ENCODE measurements around the gene NEGR1.

NEGR1 gene

DNA sequence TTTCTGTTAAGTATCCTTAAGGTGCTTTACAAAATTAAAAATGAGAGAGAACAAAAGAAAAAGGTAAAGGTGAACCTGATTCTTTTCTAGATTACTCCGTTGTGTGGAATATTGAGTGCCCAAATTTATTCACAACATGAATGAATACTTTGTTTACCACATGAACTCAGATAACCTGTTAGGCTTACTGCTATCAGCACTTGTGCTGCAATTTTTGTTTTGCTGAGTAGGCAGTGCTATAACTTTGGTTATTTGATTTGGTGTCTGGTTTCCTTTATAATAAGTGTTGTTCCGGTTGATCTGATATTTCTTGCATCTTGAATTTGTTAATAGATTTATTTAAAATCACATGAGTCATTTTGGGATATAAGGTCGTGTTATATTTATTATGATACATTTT, 195.9 kb downstream of the NEGR1 start:
- TF ChIP-seq, protein P1, sequence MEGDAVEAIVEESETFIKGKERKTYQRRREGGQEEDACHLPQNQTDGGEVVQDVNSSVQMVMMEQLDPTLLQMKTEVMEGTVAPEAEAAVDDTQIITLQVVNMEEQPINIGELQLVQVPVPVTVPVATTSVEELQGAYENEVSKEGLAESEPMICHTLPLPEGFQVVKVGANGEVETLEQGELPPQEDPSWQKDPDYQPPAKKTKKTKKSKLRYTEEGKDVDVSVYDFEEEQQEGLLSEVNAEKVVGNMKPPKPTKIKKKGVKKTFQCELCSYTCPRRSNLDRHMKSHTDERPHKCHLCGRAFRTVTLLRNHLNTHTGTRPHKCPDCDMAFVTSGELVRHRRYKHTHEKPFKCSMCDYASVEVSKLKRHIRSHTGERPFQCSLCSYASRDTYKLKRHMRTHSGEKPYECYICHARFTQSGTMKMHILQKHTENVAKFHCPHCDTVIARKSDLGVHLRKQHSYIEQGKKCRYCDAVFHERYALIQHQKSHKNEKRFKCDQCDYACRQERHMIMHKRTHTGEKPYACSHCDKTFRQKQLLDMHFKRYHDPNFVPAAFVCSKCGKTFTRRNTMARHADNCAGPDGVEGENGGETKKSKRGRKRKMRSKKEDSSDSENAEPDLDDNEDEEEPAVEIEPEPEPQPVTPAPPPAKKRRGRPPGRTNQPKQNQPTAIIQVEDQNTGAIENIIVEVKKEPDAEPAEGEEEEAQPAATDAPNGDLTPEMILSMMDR (IDR thresholded peaks at IDR 0.05): no peak

DNA sequence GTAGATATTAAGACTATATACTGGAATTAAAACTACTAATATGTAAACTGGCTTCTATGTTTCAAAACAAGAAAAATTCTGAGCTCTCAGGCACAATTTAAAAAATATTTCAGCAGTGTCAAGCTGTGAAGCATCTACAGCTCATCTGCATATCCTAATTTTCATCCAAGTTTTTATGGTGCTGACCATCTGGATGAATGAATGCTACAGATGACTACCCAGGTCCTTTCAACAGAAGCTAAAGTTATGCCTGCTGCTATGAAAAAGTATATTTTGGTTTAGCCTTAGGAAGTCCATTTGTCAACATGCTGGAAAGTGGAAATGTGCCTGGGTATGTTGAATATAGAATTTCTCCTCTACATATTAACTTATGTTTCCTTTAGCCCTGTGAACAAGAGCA, 206.9 kb downstream of the NEGR1 start:
- TF ChIP-seq, protein P1 (IDR thresholded peaks at IDR 0.05): no peak

DNA sequence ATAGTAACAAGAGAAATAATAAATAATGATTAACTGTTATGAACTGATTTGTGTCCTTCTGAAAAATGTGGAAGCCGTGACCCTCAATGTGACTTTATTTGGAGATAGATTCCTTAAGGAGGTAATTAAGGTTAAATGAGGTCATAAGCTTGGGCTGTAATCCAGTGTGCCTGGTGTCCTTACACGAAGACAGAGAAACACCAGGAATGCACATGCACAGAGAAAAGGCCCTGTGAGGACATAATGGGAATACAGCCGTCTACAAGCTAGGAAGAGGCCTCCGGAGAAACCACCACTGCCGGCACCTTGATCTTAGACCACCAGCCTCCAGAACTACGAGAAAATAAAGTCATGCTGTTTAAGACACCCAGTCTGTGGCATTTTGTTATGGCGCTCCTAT, 215.9 kb downstream of the NEGR1 start:
- TF ChIP-seq, protein P1 (IDR thresholded peaks at IDR 0.05): no peak

DNA sequence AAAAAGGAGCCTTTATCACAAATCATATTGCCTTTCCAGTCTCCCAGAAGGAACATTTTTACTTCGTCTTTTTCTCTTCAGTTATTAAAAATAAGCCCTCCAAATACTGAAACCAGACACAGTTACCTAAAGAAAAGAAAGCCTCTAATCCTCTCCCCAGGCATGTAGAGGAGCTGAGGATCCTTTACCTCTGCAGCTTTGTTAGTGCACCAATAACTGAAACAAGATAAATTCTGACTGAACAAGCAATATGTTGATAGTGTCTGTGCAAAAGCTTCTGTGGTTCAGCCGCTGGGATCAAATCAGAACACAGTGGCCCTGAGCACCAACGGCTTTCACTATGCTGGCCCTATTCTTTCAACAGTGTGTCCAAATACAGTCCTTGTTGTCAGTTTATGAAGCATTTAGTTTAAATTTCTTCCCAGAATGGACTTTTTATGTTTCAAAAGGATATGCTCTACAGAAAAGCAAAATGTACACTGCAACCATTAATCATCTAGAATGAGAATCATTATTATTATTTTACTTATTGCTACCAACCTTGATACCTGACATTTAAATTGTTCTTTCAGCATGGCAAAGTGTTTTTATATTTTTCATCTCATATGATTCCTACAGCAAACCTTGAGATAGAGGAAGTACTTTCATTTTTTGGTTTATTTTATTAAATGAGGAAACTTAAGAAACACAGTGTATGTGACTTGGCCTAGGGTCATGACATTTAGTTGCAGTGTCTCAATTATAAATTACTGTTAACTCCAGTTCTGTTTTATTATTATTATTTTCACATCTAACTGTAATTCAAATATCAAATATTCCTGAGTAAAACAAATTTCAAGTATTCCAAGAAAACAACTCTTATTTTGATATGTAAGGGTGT, 217.9 kb downstream of the NEGR1 start:
- TF ChIP-seq, protein P1 (IDR thresholded peaks at IDR 0.05): no peak

DNA sequence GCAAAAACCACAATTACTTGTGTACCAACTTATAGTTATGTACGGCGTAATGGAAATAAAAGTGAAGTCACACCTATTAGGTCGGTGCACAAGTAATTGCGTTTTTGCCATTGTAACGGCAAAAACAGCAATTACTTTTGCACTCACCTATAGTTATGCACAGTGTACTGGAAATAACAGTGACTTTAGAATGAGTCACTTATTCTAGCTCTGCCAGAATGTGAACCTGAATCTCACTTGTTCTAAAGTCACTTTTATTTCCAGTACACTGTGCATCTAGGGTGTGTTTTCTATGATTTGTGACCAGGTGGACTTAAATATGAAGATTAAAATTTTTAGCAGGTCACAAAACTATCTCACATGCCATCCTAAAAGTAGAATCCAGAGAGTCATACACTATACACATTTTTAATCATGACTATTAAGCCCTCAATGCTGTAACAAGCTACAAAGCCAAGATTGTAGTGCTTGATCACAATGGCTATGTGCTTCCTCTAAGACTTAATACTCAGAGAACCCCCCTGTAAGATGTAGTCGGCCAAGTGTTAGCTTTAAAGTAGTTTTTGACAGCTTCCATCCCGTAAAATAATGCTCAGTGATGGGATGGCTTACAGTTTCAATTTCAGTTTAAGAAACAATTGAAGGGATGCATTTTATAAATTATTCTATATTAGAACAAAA, 218.8 kb downstream of the NEGR1 start:
- TF ChIP-seq, protein P1 (IDR thresholded peaks at IDR 0.05): no peak

DNA sequence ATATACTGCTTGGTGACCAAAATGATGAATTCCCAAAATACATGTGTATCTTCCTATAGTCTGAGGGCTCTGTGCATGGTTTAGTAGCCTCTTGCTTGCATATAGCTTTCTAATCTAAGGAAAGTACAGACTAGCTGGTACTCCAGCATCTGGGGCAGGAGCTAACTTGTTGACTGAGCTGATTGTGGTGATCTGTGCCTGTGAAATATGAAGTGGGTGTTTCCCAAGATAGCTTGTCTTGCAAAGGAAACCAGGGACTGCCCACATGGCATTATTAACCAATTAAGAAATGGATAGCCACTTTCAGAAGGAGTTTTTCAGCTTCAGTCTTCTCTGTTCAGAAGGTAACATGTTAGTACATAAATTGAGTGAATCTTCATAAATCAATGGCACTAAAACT, 219.8 kb downstream of the NEGR1 start:
- TF ChIP-seq, protein P1 (IDR thresholded peaks at IDR 0.05): no peak

DNA sequence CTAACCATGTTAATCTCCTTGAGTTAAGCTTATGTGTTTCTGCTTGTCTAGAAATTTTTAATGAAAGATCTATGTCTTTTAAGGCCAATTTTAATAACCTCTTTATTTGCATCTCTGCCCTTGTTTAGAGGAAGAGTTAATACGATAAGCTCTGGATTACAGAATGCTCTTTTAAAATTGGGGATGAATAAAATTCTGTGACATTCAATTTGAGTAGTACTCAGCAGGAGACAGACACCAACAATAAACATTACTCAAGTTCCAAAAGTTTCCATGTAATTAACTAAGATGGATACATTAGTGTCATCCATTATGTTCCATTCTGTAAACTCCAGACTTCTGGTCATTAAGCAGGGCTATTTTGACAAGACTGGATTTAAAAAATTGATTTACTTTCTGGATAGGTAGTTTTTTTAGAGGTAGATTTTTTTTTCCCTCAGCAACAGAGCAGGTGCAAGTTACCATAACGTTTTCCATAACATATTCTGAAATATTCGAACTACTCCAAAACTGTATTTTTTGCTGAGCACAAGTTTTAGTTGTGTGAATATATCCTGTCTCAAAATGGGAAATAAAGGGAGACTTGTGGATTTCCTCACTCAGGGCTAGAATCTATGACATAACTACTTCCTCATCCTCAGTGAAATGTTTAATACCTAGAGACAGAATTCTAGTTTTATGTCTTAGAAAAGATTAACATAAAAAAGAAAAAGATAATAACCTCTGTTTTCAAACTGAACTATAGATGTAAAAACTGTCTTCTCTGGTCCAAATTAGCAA, 221.7 kb downstream of the NEGR1 start:
- TF ChIP-seq, protein P1 (IDR thresholded peaks at IDR 0.05): no peak
